Fibroblast of skin of left biceps (primary cell): ENCODE data around the gene FN3K.

Experiments
- DNase-seq, 2 experiments: peaks; one replicate each; pipeline ENCODE4 v3.0.0-alpha.2; 2013; ENCODE audit warnings: low read depth in 2 of 2

FN3K gene

GRCh38 chr17:82703935-82704865, 31.2 kb upstream of the FN3K start:
- DNase-seq = no peak

- no peak for DNase-seq
These were observed 30.5 kb upstream of the FN3K start for GRCh38 chr17:82704886-82705285.

- DNase-seq = no peak
These were observed 29.7 kb upstream of the FN3K start for GRCh38 chr17:82705756-82706155.

- DNase-seq = no peak
These were observed 26.3 kb upstream of the FN3K start for GRCh38 chr17:82709024-82709675.

- no peak for DNase-seq
These were observed 25.5 kb upstream of the FN3K start for GRCh38 chr17:82709676-82710498.

- no peak for DNase-seq
These were observed 24.7 kb upstream of the FN3K start for GRCh38 chr17:82710499-82711232.

GRCh38 chr17:82713071-82713723, 22.2 kb upstream of the FN3K start:
- no peak for DNase-seq

- DNase-seq = peak; percentile 62 to 71
These were observed 19.0 kb upstream of the FN3K start, which contains the start of gene FN3KRP for GRCh38 chr17:82716203-82717010. TSS of gene FN3KRP (plus strand) at chr17:82716706. CDS start at chr17:82716756, 50 bp downstream.

- no peak for DNase-seq
These were observed 16.3 kb upstream of the FN3K start for GRCh38 chr17:82718986-82719685.

- no peak for DNase-seq
These were observed 15.2 kb upstream of the FN3K start for GRCh38 chr17:82720204-82720603.

- DNase-seq = no peak
These were observed 12.9 kb upstream of the FN3K start for GRCh38 chr17:82722341-82723013.

GRCh38 chr17:82723169-82723807, 12.1 kb upstream of the FN3K start:
- no peak for DNase-seq

GRCh38 chr17:82726427-82726826, 9.0 kb upstream of the FN3K start:
- DNase-seq = no peak

GRCh38 chr17:82729479-82730260, 5.7 kb upstream of the FN3K start:
- no peak for DNase-seq

- no peak for DNase-seq
These were observed 3.2 kb upstream of the FN3K start for GRCh38 chr17:82732118-82732743.

GRCh38 chr17:82736511-82737185, 1.2 kb downstream of the FN3K start:
- DNase-seq = no peak
